HepG2 (cell line): ENCODE measurements around the gene FBXO41. TPM values are rescaled to one million over a fixed set of nuclear protein-coding genes. Genes with fewer than 3 reads are reported as not detected.

Experiments
- ARID2 ChIP-seq: sonication (generic); formaldehyde crosslinking; IDR thresholded peaks from 2 replicates; pipeline ENCODE4 v1.8.1; 2022; ENCODE audit warnings: mild to moderate bottlenecking, missing genetic modification reagents, borderline replicate concordance
- DZIP1 ChIP-seq: sonication (generic); formaldehyde crosslinking; IDR thresholded peaks from 2 replicates; pipeline ENCODE4 v1.5.0; 2020; ENCODE audit warnings: mild to moderate bottlenecking, missing genetic modification reagents
- HNRNPLL ChIP-seq: fragments of 200-400 bp; formaldehyde crosslinking; IDR thresholded peaks from 2 replicates; pipeline ENCODE4 v1.6.1; 2017; ENCODE audit warnings: mild to moderate bottlenecking, low read depth, low read length; ENCODE audit not compliant: poor library complexity, severe bottlenecking
- HNRNPUL1 ChIP-seq: fragments of 200-400 bp; formaldehyde crosslinking; IDR thresholded peaks from 2 replicates; pipeline ENCODE4 v1.6.1; 2017; ENCODE audit warnings: low read depth, mild to moderate bottlenecking, low read length, moderate library complexity
- KAT8 ChIP-seq: IDR thresholded peaks from 2 replicates; pipeline ENCODE4 v1.6.1; 2016; ENCODE audit warnings: missing genetic modification reagents, missing compliant biosample characterization
- MAFF ChIP-seq: IDR thresholded peaks from 2 replicates; pipeline ENCODE4 v1.6.1; 2011; ENCODE audit warnings: low read depth, low read length, improper control_type of control experiment
- PAX8 ChIP-seq: sonication (generic); formaldehyde crosslinking; IDR thresholded peaks from 2 replicates; pipeline ENCODE4 v1.8.0; 2022; ENCODE audit warnings: mild to moderate bottlenecking, missing genetic modification reagents, borderline replicate concordance
- RNF219 ChIP-seq: sonication (generic); formaldehyde crosslinking; IDR thresholded peaks from 2 replicates; pipeline ENCODE4 v1.5.0; 2020; ENCODE audit warnings: mild to moderate bottlenecking, missing genetic modification reagents
- SAP130 ChIP-seq: IDR thresholded peaks from 2 replicates; pipeline ENCODE4 v1.6.1; 2016; ENCODE audit warnings: low read depth
- TBL1XR1 ChIP-seq: fragments of 150-350 bp; IDR thresholded peaks from 2 replicates; pipeline ENCODE4 v1.6.1; 2014; ENCODE audit warnings: borderline replicate concordance, low read length; ENCODE audit not compliant: partially characterized antibody
- THAP11 ChIP-seq: IDR thresholded peaks from 2 replicates; pipeline ENCODE4 v1.6.1; 2016; ENCODE audit warnings: missing biosample characterization, missing genetic modification reagents
- YEATS4 ChIP-seq: sonication (generic); formaldehyde crosslinking; IDR thresholded peaks from 2 replicates; pipeline ENCODE4 v1.4.0; 2020; ENCODE audit warnings: missing genetic modification reagents, borderline replicate concordance
- ZBTB7A ChIP-seq: sonication (generic); formaldehyde crosslinking; IDR thresholded peaks from 2 replicates; pipeline ENCODE4 v1.8.0; 2022; ENCODE audit warnings: mild to moderate bottlenecking, missing genetic modification reagents
- ZNF143 ChIP-seq: sonication (generic); formaldehyde crosslinking; IDR thresholded peaks from 2 replicates; pipeline ENCODE4 v1.4.0; 2020; ENCODE audit warnings: missing genetic modification reagents
- ZNF441 ChIP-seq: sonication (generic); formaldehyde crosslinking; IDR thresholded peaks from 2 replicates; pipeline ENCODE4 v1.7.0; 2021; ENCODE audit warnings: missing genetic modification reagents, borderline replicate concordance
- ZNF7 ChIP-seq: IDR thresholded peaks from 2 replicates; pipeline ENCODE4 v1.6.1; 2016; ENCODE audit warnings: missing biosample characterization, missing genetic modification reagents
- ZNF891 ChIP-seq: sonication (generic); formaldehyde crosslinking; IDR thresholded peaks from 2 replicates; pipeline ENCODE4 v1.5.0; 2020; ENCODE audit warnings: mild to moderate bottlenecking, missing genetic modification reagents
- polyA plus RNA-seq, 8 experiments: library from polyadenylated mRNA; depleted of rRNA in 3 of 8; stranded (reverse) in 7 of 8; unstranded in 1 of 8; fragments of >200 nt; fragmentation: Illumina TruSeq in 4 of 8; extraction: Trizol in 4 of 8; gene quantifications; 2 replicates each; pipeline versions ENCODE4 v1.2.1 to v1.2.3, GENCODE V29; 2011 to 2016; ENCODE audit warnings: low read depth in 4 of 8, missing spikeins in 1 of 8, mixed read lengths in 1 of 8; ENCODE audit not compliant: insufficient read depth in 1 of 8
- total RNA-seq, 5 experiments: library from RNA; depleted of rRNA; stranded (reverse); fragments of >200 nt; fragmentation: Illumina TruSeq; extraction: Trizol; gene quantifications; 2 replicates each; pipeline ENCODE4 v1.2.3, GENCODE V29; 2016; ENCODE audit warnings: low read depth in 1 of 5
- TF ChIP-seq, protein P1 (sequence below): sonication (generic); formaldehyde crosslinking; IDR thresholded peaks from 2 replicates; pipeline ENCODE4 v1.8.1; 2022; ENCODE audit warnings: low read depth, mild to moderate bottlenecking, missing genetic modification reagents
- TF ChIP-seq, protein P2 (sequence below): IDR thresholded peaks from 2 replicates; pipeline ENCODE4 v1.6.1; 2016
- TF ChIP-seq, protein P3 (sequence below): sonication (generic); formaldehyde crosslinking; IDR thresholded peaks from 2 replicates; pipeline ENCODE4 v1.8.0; 2022; ENCODE audit warnings: mild to moderate bottlenecking, missing genetic modification reagents

FBXO41 gene
- total and polyA plus RNA-seq, 2 of the 13 experiments (the other 11 are each of a cell fraction or from before 2014, with no cell fraction given): 4.2 to 10.3 TPM

DNA sequence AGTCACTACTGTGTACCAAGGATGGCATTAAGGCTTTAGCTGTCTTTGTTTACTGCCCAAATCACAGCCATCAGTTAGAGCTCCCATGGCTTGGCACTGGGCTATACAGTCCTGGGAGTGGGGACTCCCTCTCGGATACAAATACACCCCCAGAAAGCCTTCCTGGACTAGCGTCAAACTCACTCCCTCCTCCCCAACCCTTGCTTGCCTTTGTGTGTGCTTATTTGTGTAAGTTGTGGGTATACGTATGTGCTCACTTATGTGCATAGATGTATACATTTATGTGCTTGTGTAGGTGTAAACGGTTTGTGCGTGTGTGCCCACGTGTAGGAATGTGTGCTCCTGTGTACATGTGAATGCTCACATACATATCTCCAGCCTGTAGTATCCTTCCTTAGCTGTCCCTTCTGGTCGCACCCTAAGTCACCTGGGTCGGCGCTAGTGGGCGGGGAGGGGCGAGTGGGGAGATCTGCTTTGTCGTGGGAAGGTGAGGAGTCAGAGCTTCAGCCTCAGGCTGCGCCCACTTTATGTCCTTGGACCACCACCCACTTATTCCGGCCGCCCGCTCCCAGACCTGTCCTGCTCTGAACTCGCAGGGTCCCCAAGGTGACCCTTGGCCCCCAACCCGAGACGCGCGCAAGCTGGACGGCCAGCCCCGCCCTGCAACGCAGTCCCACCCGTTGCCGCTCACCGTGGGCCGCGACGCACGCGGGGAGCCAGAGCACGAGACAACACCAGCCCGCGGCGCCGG is 51.7 kb downstream of the FBXO41 start (continued):
- TF ChIP-seq, protein P1, sequence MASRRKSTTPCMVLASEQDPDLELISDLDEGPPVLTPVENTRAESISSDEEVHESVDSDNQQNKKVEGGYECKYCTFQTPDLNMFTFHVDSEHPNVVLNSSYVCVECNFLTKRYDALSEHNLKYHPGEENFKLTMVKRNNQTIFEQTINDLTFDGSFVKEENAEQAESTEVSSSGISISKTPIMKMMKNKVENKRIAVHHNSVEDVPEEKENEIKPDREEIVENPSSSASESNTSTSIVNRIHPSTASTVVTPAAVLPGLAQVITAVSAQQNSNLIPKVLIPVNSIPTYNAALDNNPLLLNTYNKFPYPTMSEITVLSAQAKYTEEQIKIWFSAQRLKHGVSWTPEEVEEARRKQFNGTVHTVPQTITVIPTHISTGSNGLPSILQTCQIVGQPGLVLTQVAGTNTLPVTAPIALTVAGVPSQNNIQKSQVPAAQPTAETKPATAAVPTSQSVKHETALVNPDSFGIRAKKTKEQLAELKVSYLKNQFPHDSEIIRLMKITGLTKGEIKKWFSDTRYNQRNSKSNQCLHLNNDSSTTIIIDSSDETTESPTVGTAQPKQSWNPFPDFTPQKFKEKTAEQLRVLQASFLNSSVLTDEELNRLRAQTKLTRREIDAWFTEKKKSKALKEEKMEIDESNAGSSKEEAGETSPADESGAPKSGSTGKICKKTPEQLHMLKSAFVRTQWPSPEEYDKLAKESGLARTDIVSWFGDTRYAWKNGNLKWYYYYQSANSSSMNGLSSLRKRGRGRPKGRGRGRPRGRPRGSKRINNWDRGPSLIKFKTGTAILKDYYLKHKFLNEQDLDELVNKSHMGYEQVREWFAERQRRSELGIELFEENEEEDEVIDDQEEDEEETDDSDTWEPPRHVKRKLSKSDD (CRISPR knock-in tag): no peak
- TF ChIP-seq RNF219 (CRISPR knock-in tag): no peak
- TF ChIP-seq ZNF441 (CRISPR knock-in tag): no peak; the same call in 1 of the 2 replicates
- TF ChIP-seq ZNF7 (CRISPR knock-in tag): no peak
- TF ChIP-seq HNRNPUL1: no peak
- no peak for TF ChIP-seq ARID2 (CRISPR knock-in tag)
- TF ChIP-seq ZNF143 (CRISPR knock-in tag): no peak
- no peak for TF ChIP-seq THAP11 (CRISPR knock-in tag)
- TF ChIP-seq SAP130: no peak
- TF ChIP-seq, protein P2, sequence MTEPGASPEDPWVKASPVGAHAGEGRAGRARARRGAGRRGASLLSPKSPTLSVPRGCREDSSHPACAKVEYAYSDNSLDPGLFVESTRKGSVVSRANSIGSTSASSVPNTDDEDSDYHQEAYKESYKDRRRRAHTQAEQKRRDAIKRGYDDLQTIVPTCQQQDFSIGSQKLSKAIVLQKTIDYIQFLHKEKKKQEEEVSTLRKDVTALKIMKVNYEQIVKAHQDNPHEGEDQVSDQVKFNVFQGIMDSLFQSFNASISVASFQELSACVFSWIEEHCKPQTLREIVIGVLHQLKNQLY (CRISPR knock-in tag): no peak
- 0 out of 2 replicates have a peak, but pooled peaks have one; percentile 17 for TF ChIP-seq ZNF891 (CRISPR knock-in tag)
- no peak for TF ChIP-seq MAFF
- TF ChIP-seq TBL1XR1: no peak
- 0 out of 2 replicates have a peak, but pooled peaks have one; percentile 48 for TF ChIP-seq ZBTB7A (CRISPR knock-in tag)
- TF ChIP-seq YEATS4 (CRISPR knock-in tag): no peak
- TF ChIP-seq PAX8 (CRISPR knock-in tag): no peak; the same call in none of the 2 replicates
- TF ChIP-seq HNRNPLL: no peak
- TF ChIP-seq KAT8 (CRISPR knock-in tag): no peak
- TF ChIP-seq DZIP1 (CRISPR knock-in tag): 0 out of 2 replicates have a peak, but pooled peaks have one; percentile 2
- TF ChIP-seq, protein P3, sequence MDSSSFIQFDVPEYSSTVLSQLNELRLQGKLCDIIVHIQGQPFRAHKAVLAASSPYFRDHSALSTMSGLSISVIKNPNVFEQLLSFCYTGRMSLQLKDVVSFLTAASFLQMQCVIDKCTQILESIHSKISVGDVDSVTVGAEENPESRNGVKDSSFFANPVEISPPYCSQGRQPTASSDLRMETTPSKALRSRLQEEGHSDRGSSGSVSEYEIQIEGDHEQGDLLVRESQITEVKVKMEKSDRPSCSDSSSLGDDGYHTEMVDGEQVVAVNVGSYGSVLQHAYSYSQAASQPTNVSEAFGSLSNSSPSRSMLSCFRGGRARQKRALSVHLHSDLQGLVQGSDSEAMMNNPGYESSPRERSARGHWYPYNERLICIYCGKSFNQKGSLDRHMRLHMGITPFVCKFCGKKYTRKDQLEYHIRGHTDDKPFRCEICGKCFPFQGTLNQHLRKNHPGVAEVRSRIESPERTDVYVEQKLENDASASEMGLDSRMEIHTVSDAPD (CRISPR knock-in tag): no peak
